Effector CD8-positive, alpha-beta T cell (primary cell): ENCODE measurements around the gene KRTAP6-3.

Experiments used
- DNase-seq: peaks from one replicate; lab custom pipeline; 2025; lab: John Stamatoyannopoulos, UW
- total RNA-seq, 4 experiments: gene quantifications; one replicate each; lab custom pipeline; 2026; lab: John Stamatoyannopoulos, UW

Gene KRTAP6-3, protein sequence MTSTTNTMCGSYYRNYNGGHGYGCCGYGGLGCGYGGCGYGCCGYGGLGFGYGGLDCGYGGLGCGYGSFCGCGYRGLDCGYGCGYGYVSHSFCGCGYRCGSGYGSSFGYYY
- 0 reads per million in 4 experiments for total RNA-seq

DNA sequence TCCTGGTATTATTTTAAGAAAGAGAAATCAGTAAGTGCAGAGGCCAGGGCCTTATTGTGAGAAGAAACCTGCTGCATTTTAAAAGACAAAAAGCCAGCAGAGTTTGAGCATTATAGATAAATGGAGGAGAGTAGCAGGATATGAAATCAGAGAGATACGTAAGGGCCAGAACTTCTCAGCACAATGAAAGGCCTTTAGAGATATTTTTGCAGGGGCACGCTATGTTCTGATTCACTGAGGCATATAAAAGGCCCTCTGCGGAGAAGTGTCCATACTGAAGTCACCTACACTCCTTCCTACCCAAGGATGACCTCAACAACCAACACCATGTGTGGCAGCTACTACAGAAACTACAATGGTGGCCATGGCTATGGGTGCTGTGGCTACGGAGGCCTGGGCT, at the start of gene KRTAP6-3:
TSS of gene KRTAP6-3 (plus strand) at position 301 of the 400 bp plus-strand sequence. CDS start at position 307, 6 bp downstream.
- DNase-seq: no peak

- DNase-seq: no peak
These were observed 39.5 kb upstream of the KRTAP6-3 start for GRCh38 chr21:30552782-30553181.

GRCh38 chr21:30555095-30555494, 37.1 kb upstream of the KRTAP6-3 start:
- no peak for DNase-seq

DNA sequence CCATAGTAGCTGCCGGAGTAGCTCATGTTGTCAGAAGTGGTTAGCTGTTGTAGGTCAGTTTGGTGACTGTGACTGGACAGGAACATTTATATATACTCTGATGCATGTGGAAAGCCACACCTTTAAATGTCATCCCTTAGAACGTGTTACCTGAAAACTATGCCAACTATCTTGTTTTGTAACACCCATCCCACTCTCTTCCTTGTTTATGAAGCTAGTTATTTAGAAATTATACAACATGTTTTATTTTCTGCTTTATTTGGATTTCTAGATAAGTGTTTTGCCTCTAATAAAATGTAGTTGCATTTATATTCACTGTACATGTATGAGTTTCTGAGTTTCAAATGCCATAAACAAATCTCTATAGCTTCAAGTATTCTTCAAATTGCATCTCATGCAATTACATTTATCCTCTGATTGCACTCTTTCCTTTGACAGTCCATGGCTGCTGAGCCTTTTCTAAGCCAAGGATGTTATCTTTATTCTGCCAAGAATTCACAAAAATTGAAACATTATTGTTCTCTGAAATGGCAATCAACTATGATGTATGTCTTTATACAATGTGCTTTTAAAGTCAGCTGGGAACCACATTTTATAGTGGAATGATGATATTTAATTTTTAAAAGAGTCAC, 30.9 kb upstream of the KRTAP6-3 start, which contains the start of gene KRTAP19-7:
TSS of gene KRTAP19-7 (minus strand) at position 51 of the 632 bp plus-strand sequence. CDS start at position 26, 25 bp downstream.
- DNase-seq: no peak

GRCh38 chr21:30561957-30562356, 30.3 kb upstream of the KRTAP6-3 start:
- no peak for DNase-seq

- DNase-seq: no peak
These were observed 29.2 kb upstream of the KRTAP6-3 start for GRCh38 chr21:30563072-30563471.

GRCh38 chr21:30563630-30564029, 28.6 kb upstream of the KRTAP6-3 start:
- DNase-seq: no peak

DNA sequence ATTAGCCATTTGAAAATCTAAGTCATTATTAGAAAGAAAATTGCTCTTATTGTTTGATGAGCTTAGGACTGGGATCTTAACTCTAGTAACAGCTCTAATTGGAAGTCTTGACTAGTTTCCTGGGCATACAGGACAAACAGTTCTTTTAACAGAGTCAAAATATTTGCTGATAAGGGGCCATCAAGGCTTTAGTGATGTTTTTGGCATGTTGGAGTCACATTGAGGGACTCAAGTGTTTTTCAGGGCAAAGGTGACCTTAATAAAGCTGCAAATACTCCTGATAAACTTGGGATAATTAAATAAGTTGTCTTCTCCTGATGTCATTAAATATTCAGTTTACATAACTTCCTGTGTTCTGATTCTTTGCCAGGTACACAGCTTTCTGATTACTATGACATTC, 24.6 kb upstream of the KRTAP6-3 start:
- no peak for DNase-seq

DNA sequence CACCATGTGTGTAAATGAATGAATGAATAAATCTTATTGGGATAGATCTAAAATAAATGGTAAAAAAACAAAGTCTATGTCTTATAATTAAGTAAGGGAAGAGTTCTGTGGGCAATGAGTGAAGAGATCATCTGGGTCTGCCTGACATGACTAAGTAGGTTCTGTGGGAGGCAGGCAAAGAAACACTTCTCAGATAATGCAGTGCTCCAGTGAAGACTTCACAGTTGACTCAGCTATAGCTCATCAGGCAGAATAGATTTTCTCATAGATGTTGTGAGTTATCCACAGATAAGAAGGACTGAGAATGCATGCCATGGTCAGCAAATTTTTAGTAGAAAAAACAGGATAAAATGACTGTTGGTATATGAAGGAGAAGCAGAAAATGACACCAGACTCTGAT, 14.5 kb upstream of the KRTAP6-3 start:
- no peak for DNase-seq

DNA sequence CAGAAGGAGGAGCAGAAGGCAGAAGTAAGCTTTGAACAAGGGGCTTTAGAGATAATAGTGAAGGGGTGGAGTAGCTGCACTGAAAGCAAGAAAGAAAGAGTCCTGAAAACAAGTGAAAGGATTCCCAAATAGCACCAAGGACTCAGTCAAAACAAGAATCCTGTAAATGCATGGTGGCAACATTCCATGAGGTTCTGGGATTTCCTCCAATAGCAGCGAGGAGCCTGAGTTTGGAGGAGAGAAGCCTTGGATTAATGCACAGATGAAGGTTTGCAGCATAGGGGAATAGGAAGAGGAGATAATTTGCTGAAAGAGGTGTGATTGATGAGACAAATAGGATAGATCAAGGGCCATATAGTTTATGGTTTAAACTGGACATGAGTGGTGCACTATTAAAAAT, 12.9 kb upstream of the KRTAP6-3 start:
- no peak for DNase-seq

- no peak for DNase-seq
These were observed 12.1 kb upstream of the KRTAP6-3 start for GRCh38 chr21:30580132-30580531.

- no peak for DNase-seq
These were observed 9.4 kb upstream of the KRTAP6-3 start for GRCh38 chr21:30582870-30583269.

- DNase-seq: no peak
These were observed 1.9 kb upstream of the KRTAP6-3 start, which contains the start of gene KRTAP22-2 for GRCh38 chr21:30590297-30590696. Gene KRTAP22-2 (minus strand): TSS chr21:30590397.

DNA sequence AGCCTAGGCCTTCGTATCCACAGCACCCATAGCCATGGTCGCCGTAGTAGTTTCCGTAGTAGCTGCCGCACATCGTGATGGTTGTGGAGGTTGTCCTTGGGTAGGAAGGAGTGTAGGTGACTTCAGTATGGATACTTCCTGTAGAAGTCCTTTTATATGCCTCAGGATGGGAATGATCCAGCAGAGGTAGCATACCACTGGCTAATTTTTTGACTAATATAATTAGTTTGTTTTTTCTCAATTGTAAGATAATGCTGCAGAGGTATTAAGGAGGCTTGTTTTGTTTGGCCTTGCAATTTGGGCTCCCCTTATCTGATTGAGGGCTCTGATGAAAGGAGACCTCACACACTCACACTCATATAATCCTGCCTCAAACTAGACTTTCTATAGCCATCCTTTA, 6.6 kb downstream of the KRTAP6-3 start, which contains the start of gene KRTAP6-2:
TSS of gene KRTAP6-2 (minus strand) at position 101 of the 400 bp plus-strand sequence. CDS start at position 73, 28 bp downstream.
- no peak for DNase-seq

GRCh38 chr21:30600787-30601186, 8.5 kb downstream of the KRTAP6-3 start, which contains the start of gene KRTAP22-1:
Gene KRTAP22-1 (plus strand): TSS chr21:30601087.
- no peak for DNase-seq

DNA sequence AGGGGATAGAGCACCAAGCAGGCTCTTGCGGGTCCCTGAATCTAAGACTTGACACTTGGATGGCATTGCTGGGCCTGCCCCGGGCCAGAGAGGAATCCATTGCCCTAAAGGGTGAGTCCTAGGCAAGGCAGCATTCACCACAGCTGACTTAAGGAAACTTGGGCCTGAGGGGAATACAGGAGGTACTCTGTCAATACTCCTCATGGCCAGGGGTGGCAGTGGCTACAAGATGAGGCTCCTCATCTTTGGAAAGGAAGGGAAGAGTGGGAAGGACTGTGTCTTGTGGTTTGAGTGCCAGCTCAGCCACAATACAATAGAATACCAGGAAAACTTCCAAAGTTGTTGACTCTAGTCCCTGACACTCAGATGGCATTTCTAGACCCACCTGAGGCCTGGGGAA, 13.7 kb downstream of the KRTAP6-3 start:
- no peak for DNase-seq

DNA sequence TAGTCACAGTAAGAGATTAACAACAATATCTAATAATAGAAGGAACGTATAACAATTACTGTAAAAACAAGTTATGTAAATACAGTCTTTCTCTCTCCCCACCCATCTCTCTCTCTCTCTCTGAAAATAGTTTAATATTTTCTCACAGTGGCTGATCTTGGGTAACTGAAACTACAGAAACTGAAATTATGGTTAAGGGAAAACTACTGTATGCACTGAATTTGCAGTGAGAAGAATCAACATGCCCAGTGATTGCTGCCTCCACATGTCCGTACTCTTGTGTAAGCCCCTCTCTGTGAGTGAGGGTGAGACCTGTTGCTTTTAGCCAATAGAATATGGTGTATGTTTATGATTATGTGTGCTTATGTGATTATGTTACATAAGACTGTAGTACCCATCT, 19.9 kb downstream of the KRTAP6-3 start:
- DNase-seq: no peak

- DNase-seq: no peak
These were observed 21.6 kb downstream of the KRTAP6-3 start, which contains the start of gene KRTAP6-1 for GRCh38 chr21:30613836-30614235. Gene KRTAP6-1 (minus strand): TSS chr21:30613930. CDS start chr21:30613904, 26 bp downstream.

- no peak for DNase-seq
These were observed 23.0 kb downstream of the KRTAP6-3 start for GRCh38 chr21:30615199-30615598.

- no peak for DNase-seq
These were observed 23.9 kb downstream of the KRTAP6-3 start, which contains the start of gene KRTAP20-1 for GRCh38 chr21:30616125-30616524. Gene KRTAP20-1 (plus strand): TSS chr21:30616425. CDS start chr21:30616455, 30 bp downstream.

DNA sequence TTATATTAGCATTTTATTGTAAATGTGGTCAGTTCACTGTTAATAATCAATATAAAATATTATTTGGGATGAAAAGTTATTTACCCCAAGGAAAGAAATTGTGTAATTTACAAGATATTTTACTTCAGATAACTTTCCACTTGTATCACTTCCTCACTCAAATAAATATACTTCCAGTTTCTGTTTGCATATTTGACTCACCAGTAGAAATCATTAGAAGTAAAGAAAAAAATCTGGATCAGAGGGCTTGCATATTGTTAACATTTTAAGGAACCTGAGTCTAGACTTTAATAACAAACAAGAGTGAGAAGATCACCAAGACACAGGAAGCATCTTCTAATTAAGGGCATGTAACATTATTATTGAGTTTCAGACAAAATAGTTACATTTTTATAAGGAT, 27.8 kb downstream of the KRTAP6-3 start:
- DNase-seq: no peak

- no peak for DNase-seq
These were observed 28.3 kb downstream of the KRTAP6-3 start, which contains the start of gene KRTAP20-4 for GRCh38 chr21:30620522-30620921. Gene KRTAP20-4 (plus strand): TSS chr21:30620627.

GRCh38 chr21:30623362-30623761, 31.1 kb downstream of the KRTAP6-3 start:
- DNase-seq: no peak
